Progenitor cell of endocrine pancreas (in vitro differentiated cells): Measurements from ENCODE around the gene PA2G4. TPM values are rescaled to one million over a fixed set of nuclear protein-coding genes. Genes with fewer than 3 reads are reported as not detected.

ENCODE experiments used
- DNase-seq: peaks from one replicate; pipeline ENCODE4 v3.0.0; 2021; ENCODE audit warnings: low spot score; ENCODE audit not compliant: unreplicated experiment
- H3K27ac Mint-ChIP-seq: 2 replicates; pipeline ENCODE4 v1.8.0; 2021; ENCODE audit warnings: mild to moderate bottlenecking, moderate library complexity, mixed read lengths
- H3K27me3 Mint-ChIP-seq: 2 replicates; pipeline ENCODE4 v1.8.0; 2021; ENCODE audit warnings: mixed read lengths
- H3K36me3 Mint-ChIP-seq: 2 replicates; pipeline ENCODE4 v1.8.0; 2022; ENCODE audit warnings: mixed read lengths; ENCODE audit not compliant: insufficient read depth
- H3K4me1 Mint-ChIP-seq: 2 replicates; pipeline ENCODE4 v1.8.0; 2021; ENCODE audit warnings: low read depth, mixed read lengths
- H3K4me3 Mint-ChIP-seq: 2 replicates; pipeline ENCODE4 v1.8.0; 2021; ENCODE audit warnings: low read depth, mild to moderate bottlenecking, moderate library complexity, mixed read lengths
- H3K9me3 Mint-ChIP-seq: 2 replicates; pipeline ENCODE4 v1.8.0; 2021; ENCODE audit warnings: low read depth, mixed read lengths
- total RNA-seq: library from RNA; stranded (reverse); gene quantifications from 2 replicates; pipeline ENCODE4 v1.2.1, GENCODE V29; 2021
- TF ChIP-seq, protein P1 (sequence below): fragments of 200-600 bp; sonication (generic); IDR thresholded peaks from one replicate; pipeline ENCODE4 v1.5.0; 2021; ENCODE audit warnings: antibody characterized with exemption, mild to moderate bottlenecking; ENCODE audit not compliant: unreplicated experiment

Gene PA2G4
- total RNA-seq, 1 donor from 2014 or later = 103 TPM

DNA sequence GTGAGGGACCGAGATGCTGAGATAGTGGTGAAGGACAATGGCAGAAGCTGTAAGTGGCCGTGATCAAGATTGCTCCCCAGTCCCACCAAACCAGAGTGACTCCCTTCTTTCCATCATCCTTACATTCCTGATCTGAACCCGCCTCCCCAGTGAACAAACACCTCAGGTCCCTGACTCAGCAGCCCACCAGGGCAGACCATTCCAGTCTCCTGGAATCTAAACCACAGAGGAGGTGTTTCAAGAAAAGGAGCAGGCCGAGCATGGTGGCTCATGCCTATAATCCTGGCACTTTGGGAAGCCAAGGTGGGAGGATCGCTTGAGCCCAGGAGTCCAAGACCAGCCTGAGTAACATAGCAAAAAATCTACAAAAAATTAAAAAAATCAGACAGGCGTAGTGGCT is 17.8 kb upstream of the PA2G4 start:
- DNase-seq = no peak
- TF ChIP-seq, protein P1, sequence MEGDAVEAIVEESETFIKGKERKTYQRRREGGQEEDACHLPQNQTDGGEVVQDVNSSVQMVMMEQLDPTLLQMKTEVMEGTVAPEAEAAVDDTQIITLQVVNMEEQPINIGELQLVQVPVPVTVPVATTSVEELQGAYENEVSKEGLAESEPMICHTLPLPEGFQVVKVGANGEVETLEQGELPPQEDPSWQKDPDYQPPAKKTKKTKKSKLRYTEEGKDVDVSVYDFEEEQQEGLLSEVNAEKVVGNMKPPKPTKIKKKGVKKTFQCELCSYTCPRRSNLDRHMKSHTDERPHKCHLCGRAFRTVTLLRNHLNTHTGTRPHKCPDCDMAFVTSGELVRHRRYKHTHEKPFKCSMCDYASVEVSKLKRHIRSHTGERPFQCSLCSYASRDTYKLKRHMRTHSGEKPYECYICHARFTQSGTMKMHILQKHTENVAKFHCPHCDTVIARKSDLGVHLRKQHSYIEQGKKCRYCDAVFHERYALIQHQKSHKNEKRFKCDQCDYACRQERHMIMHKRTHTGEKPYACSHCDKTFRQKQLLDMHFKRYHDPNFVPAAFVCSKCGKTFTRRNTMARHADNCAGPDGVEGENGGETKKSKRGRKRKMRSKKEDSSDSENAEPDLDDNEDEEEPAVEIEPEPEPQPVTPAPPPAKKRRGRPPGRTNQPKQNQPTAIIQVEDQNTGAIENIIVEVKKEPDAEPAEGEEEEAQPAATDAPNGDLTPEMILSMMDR = no peak
- Mint-ChIP-seq H3K27me3 (no peaks in the 10 kb centered on the region), H3K36me3 (peaks cover 35% of the 10 kb centered on the region), H3K27ac (peak overlapping the region; percentile 91), H3K9me3 (no peaks in the 10 kb centered on the region), H3K4me3 (no peak overlapping the region), H3K4me1 (peaks cover 16% of the 10 kb centered on the region)

DNA sequence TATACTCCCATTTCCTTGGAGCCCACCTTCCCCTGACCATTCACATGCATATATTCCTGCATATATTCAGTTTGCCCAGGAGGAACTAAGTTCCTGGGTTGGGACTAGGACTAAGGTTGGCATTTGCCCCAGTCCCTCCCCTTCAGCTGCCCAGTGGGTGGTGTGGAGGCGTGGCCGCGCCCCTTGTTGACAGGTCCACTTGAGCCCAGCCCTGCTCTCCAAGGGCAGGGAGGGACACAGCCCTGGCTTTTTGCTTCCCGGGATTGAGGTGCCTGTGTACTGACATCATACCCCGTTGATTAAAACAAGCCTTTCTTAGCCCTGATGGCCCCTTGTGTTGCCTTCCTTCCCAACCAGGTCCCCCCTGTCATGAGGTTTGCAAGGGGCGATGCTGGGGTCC is 17.1 kb upstream of the PA2G4 start:
- H3K4me3 Mint-ChIP-seq = no peak overlapping the region
- no peak for DNase-seq
- H3K36me3 Mint-ChIP-seq = peaks cover 38% of the 10 kb centered on the region
- no peaks in the 10 kb centered on the region for H3K9me3 Mint-ChIP-seq
- peaks cover 10% of the 10 kb centered on the region for H3K4me1 Mint-ChIP-seq
- TF ChIP-seq, protein P1 = no peak
- H3K27me3 Mint-ChIP-seq = no peaks in the 10 kb centered on the region
- H3K27ac Mint-ChIP-seq = peak overlapping the region; percentile 64

DNA sequence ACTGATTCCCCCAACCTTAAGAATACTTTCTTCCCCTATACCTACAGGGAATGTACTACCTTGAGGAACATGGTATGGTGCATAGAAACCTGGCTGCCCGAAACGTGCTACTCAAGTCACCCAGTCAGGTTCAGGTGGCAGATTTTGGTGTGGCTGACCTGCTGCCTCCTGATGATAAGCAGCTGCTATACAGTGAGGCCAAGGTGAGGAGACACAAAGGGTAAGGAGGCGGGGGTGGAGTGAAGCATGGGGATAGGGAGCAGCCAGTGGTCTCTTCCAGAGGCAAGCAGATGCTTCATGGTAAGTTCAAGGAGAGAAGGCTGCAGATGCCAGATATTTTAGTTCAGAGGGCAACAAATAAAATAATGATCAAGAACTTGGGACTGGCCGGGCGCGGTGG is 6.6 kb upstream of the PA2G4 start:
- Mint-ChIP-seq H3K27ac (no peak overlapping the region), H3K9me3 (no peaks in the 10 kb centered on the region), H3K4me1 (no peaks in the 10 kb centered on the region), H3K36me3 (peaks cover 56% of the 10 kb centered on the region), H3K4me3 (no peak overlapping the region), H3K27me3 (no peaks in the 10 kb centered on the region)
- no peak for DNase-seq
- TF ChIP-seq, protein P1 = no peak

DNA sequence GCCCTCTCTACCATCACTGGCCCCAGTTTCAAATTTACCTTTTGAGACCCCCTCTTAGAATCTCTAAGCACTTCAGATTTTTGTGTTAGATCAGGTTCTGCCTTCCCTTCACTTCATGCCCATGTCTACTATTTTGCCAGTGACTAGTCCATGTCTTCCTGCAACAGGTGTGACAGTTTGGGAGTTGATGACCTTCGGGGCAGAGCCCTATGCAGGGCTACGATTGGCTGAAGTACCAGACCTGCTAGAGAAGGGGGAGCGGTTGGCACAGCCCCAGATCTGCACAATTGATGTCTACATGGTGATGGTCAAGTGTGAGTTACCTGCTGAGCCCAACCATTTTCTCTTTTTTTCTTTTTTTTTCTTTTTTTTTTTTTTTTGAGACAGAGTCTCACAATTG is 5.8 kb upstream of the PA2G4 start:
- Mint-ChIP-seq H3K9me3 (no peaks in the 10 kb centered on the region), H3K27ac (no peak overlapping the region), H3K36me3 (peaks cover 50% of the 10 kb centered on the region), H3K4me3 (no peak overlapping the region), H3K4me1 (peaks cover 5% of the 10 kb centered on the region), H3K27me3 (no peaks in the 10 kb centered on the region)
- DNase-seq = no peak
- TF ChIP-seq, protein P1 = no peak

DNA sequence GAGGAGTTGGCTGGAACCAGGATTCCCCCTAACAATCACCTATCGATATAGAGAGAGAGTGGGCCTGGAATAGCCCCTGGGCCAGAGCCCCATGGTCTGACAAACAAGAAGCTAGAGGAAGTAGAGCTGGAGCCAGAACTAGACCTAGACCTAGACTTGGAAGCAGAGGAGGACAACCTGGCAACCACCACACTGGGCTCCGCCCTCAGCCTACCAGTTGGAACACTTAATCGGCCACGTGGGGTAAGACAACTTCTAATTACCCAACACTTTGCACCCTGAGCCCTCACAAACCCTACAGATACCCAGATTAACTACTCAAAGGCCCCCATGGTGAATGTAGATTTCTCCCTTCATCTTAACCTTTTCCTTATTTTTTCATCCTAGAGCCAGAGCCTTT is 4.6 kb upstream of the PA2G4 start:
- H3K36me3 Mint-ChIP-seq = peaks cover 45% of the 10 kb centered on the region
- DNase-seq = no peak
- no peaks in the 10 kb centered on the region for H3K27me3 Mint-ChIP-seq
- peaks cover 10% of the 10 kb centered on the region for H3K4me1 Mint-ChIP-seq
- H3K9me3 Mint-ChIP-seq = no peaks in the 10 kb centered on the region
- no peak overlapping the region for H3K4me3 Mint-ChIP-seq
- no peak overlapping the region for H3K27ac Mint-ChIP-seq
- TF ChIP-seq, protein P1 = no peak
